DOHH2 (cell line): ENCODE data around the gene TAAR2.

Experiments used
- EZH2phosphoT487 ChIP-seq: fragments of 200-600 bp; sonication (generic); IDR thresholded peaks from 2 replicates; pipeline ENCODE4 v1.6.1; 2017; ENCODE audit warnings: borderline replicate concordance, mild to moderate bottlenecking, antibody characterized with exemption, low read length, moderate library complexity, mixed read lengths
- TF ChIP-seq, protein P1 (sequence below): fragments of 200-600 bp; sonication (generic); IDR thresholded peaks from one replicate; pipeline ENCODE4 v1.5.1; 2014; ENCODE audit warnings: antibody characterized with exemption, mild to moderate bottlenecking, low read depth, low read length; ENCODE audit not compliant: poor library complexity, severe bottlenecking

DNA sequence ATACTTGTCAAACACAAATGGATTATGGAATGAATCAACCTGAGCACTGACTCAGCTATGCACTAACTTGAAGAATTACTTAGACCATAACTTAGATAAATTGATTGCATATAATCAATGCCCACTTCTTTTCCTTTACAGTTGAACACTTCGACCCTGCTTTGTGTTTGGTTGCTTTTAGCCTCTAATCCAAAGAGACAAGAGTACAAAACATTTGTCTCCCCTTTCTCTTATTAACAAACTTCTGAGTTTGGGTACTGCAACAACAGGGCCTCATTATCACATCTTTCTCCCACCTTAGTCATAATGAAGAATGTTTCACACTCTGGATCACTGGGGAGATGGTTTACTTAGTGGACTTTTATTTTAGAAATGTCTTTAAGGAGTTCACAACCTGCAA is 56.5 kb downstream of the TAAR2 start:
- TF ChIP-seq, protein P1, sequence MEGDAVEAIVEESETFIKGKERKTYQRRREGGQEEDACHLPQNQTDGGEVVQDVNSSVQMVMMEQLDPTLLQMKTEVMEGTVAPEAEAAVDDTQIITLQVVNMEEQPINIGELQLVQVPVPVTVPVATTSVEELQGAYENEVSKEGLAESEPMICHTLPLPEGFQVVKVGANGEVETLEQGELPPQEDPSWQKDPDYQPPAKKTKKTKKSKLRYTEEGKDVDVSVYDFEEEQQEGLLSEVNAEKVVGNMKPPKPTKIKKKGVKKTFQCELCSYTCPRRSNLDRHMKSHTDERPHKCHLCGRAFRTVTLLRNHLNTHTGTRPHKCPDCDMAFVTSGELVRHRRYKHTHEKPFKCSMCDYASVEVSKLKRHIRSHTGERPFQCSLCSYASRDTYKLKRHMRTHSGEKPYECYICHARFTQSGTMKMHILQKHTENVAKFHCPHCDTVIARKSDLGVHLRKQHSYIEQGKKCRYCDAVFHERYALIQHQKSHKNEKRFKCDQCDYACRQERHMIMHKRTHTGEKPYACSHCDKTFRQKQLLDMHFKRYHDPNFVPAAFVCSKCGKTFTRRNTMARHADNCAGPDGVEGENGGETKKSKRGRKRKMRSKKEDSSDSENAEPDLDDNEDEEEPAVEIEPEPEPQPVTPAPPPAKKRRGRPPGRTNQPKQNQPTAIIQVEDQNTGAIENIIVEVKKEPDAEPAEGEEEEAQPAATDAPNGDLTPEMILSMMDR, result no peak
- no peak for TF ChIP-seq EZH2phosphoT487
